HepG2 (cell line): ENCODE measurements around the gene TPSB2. TPM values are rescaled to one million over a fixed set of nuclear protein-coding genes. Genes with fewer than 3 reads are reported as not detected.

Source experiments
- ADNP ChIP-seq: sonication (generic); formaldehyde crosslinking; IDR thresholded peaks from 2 replicates; pipeline ENCODE4 v1.4.0; 2020; ENCODE audit warnings: missing genetic modification reagents
- CBX2 ChIP-seq, 2 experiments: fragments of 200-600 bp in 1 of 2; sonication (generic); formaldehyde crosslinking in 1 of 2; IDR thresholded peaks; 2 replicates each; pipeline versions ENCODE4 v1.7.0 to v1.8.1; 2018 to 2022; ENCODE audit warnings: low read depth in 2 of 2, low read length in 1 of 2, mild to moderate bottlenecking in 1 of 2, missing genetic modification reagents in 1 of 2
- DMAP1 ChIP-seq: IDR thresholded peaks from 2 replicates; pipeline ENCODE4 v1.6.1; 2016
- KLF16 ChIP-seq, 2 experiments: sonication (generic) in 1 of 2; formaldehyde crosslinking in 1 of 2; IDR thresholded peaks; 2 replicates each; pipeline versions ENCODE4 v1.6.1 to v1.8.0; 2016 to 2023; ENCODE audit warnings: missing genetic modification reagents in 2 of 2, missing compliant biosample characterization in 1 of 2
- MED1 ChIP-seq: sonication (generic); formaldehyde crosslinking; IDR thresholded peaks from 2 replicates; pipeline ENCODE4 v1.4.0; 2020; ENCODE audit warnings: missing genetic modification reagents
- NR1H2 ChIP-seq: sonication (generic); formaldehyde crosslinking; IDR thresholded peaks from 2 replicates; pipeline ENCODE4 v1.8.1; 2022; ENCODE audit warnings: low read depth, missing genetic modification reagents, borderline replicate concordance
- PAX8 ChIP-seq: sonication (generic); formaldehyde crosslinking; IDR thresholded peaks from 2 replicates; pipeline ENCODE4 v1.8.0; 2022; ENCODE audit warnings: mild to moderate bottlenecking, missing genetic modification reagents, borderline replicate concordance
- SIX4 ChIP-seq: sonication (generic); formaldehyde crosslinking; IDR thresholded peaks from 2 replicates; pipeline ENCODE4 v1.4.0; 2020; ENCODE audit warnings: missing genetic modification reagents
- ZNF234 ChIP-seq: sonication (generic); formaldehyde crosslinking; conservative IDR thresholded peaks from 2 replicates; pipeline ENCODE4 v1.5.1; 2020; ENCODE audit warnings: mild to moderate bottlenecking, missing genetic modification reagents
- ZNF274 ChIP-seq: sonication (generic); formaldehyde crosslinking; IDR thresholded peaks from 2 replicates; pipeline ENCODE4 v1.5.1; 2020; ENCODE audit warnings: mild to moderate bottlenecking, missing genetic modification reagents
- ZNF296 ChIP-seq: sonication (generic); formaldehyde crosslinking; conservative IDR thresholded peaks from 2 replicates; pipeline ENCODE4 v1.5.0; 2020; ENCODE audit warnings: mild to moderate bottlenecking, missing genetic modification reagents
- ZNF446 ChIP-seq: sonication (generic); formaldehyde crosslinking; IDR thresholded peaks from 2 replicates; pipeline ENCODE4 v1.5.0; 2020; ENCODE audit warnings: mild to moderate bottlenecking, missing genetic modification reagents
- ZNF451 ChIP-seq: sonication (generic); formaldehyde crosslinking; IDR thresholded peaks from 2 replicates; pipeline ENCODE4 v1.5.0; 2020; ENCODE audit warnings: mild to moderate bottlenecking, missing genetic modification reagents
- ZNF607 ChIP-seq: sonication (generic); formaldehyde crosslinking; IDR thresholded peaks from 2 replicates; pipeline ENCODE4 v1.5.1; 2020; ENCODE audit warnings: missing genetic modification reagents, mild to moderate bottlenecking, borderline replicate concordance
- polyA plus RNA-seq, 8 experiments: library from polyadenylated mRNA; depleted of rRNA in 3 of 8; stranded (reverse) in 7 of 8; unstranded in 1 of 8; fragments of >200 nt; fragmentation: Illumina TruSeq in 4 of 8; extraction: Trizol in 4 of 8; gene quantifications; 2 replicates each; pipeline versions ENCODE4 v1.2.1 to v1.2.3, GENCODE V29; 2011 to 2016; ENCODE audit warnings: low read depth in 4 of 8, missing spikeins in 1 of 8, mixed read lengths in 1 of 8; ENCODE audit not compliant: insufficient read depth in 1 of 8
- total RNA-seq, 5 experiments: library from RNA; depleted of rRNA; stranded (reverse); fragments of >200 nt; fragmentation: Illumina TruSeq; extraction: Trizol; gene quantifications; 2 replicates each; pipeline ENCODE4 v1.2.3, GENCODE V29; 2016; ENCODE audit warnings: low read depth in 1 of 5
- TF ChIP-seq, protein P1 (sequence below): sonication (generic); formaldehyde crosslinking; IDR thresholded peaks from 2 replicates; pipeline ENCODE4 v1.8.1; 2023; ENCODE audit warnings: mild to moderate bottlenecking, missing genetic modification reagents
- TF ChIP-seq, protein P2 (sequence below): sonication (generic); formaldehyde crosslinking; IDR thresholded peaks from 2 replicates; pipeline ENCODE4 v1.4.0; 2020; ENCODE audit warnings: missing genetic modification reagents, borderline replicate concordance
- TF ChIP-seq, protein P3 (sequence below): IDR thresholded peaks from 2 replicates; pipeline ENCODE4 v1.6.1; 2016; ENCODE audit warnings: missing compliant biosample characterization, missing genetic modification reagents, borderline replicate concordance
- TF ChIP-seq, protein P4 (sequence below): sonication (generic); formaldehyde crosslinking; IDR thresholded peaks from 2 replicates; pipeline ENCODE4 v1.5.0; 2020; ENCODE audit warnings: missing genetic modification reagents
- TF ChIP-seq, protein P5 (sequence below), 2 experiments: sonication (generic) in 1 of 2; formaldehyde crosslinking in 1 of 2; IDR thresholded peaks; 2 replicates each; pipeline versions ENCODE4 v1.5.1 to v1.6.1; 2011 to 2020; ENCODE audit warnings: borderline replicate concordance in 1 of 2, low read depth in 1 of 2, low read length in 1 of 2, mild to moderate bottlenecking in 1 of 2, missing genetic modification reagents in 1 of 2, moderate library complexity in 1 of 2

TPSB2 gene
- total and polyA plus RNA-seq, 2 of the 13 experiments (the other 11 are each of a cell fraction or from before 2014, with no cell fraction given) = not detected

DNA sequence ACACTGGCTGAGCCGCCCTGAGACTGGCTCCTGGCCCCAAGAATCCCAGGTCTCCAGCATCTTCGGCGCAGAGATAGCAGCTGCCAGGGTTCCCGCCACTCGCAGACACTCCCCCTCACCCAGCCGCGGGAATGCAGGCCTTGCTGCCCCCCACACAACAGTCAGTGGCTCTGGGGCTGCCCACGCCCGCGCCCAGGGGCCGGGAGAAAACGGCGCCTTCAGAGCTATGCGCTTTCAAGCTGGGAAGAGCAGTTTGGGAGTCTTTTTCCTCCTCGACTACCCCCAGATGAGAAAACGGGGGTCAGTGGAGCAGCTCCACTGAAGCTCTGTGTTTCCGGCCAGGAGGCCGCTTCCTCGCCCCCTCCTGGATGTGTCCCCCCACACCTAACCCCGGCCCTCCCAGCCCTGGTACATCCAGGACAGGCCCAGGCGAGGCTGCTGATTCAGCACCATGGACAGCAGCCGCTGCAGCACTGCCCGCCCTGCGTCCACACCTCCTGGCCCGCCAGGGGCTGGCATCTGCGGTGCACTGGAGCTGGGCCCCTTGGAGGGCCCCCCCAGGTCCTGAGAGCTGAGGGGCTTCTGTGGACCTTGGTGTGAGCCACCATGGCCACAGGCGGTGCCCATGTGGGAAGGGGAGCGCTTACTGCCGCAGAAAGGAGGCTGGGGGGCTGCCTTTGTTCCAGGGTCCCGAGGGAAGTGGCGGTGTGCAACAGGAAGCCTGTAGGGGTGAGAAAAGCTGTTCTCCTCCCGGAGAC lies 41.4 kb downstream of the TPSB2 start (continued):
- TF ChIP-seq KLF16 (CRISPR knock-in tag; IDR thresholded peaks at IDR 0.05) = peak in 1 of 2 experiments; percentile 74; a peak in 2 of 4 replicates
- TF ChIP-seq CBX2 (IDR thresholded peaks at IDR 0.05; ENCODE audit: low read depth, low read length) = no peak
- TF ChIP-seq CBX2 (CRISPR knock-in tag; IDR thresholded peaks at IDR 0.05; ENCODE audit: low read depth) = no peak
- TF ChIP-seq DMAP1 (CRISPR knock-in tag) = no peak
- no peak for TF ChIP-seq ZNF451 (CRISPR knock-in tag)
- TF ChIP-seq, protein P1, sequence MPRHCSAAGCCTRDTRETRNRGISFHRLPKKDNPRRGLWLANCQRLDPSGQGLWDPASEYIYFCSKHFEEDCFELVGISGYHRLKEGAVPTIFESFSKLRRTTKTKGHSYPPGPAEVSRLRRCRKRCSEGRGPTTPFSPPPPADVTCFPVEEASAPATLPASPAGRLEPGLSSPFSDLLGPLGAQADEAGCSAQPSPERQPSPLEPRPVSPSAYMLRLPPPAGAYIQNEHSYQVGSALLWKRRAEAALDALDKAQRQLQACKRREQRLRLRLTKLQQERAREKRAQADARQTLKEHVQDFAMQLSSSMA (CRISPR knock-in tag) = peak; percentile 40; the same call in 1 of the 2 replicates
- peak; percentile 89 for TF ChIP-seq ZNF607 (CRISPR knock-in tag)
- peak; percentile 54 for TF ChIP-seq MED1
- TF ChIP-seq, protein P2, sequence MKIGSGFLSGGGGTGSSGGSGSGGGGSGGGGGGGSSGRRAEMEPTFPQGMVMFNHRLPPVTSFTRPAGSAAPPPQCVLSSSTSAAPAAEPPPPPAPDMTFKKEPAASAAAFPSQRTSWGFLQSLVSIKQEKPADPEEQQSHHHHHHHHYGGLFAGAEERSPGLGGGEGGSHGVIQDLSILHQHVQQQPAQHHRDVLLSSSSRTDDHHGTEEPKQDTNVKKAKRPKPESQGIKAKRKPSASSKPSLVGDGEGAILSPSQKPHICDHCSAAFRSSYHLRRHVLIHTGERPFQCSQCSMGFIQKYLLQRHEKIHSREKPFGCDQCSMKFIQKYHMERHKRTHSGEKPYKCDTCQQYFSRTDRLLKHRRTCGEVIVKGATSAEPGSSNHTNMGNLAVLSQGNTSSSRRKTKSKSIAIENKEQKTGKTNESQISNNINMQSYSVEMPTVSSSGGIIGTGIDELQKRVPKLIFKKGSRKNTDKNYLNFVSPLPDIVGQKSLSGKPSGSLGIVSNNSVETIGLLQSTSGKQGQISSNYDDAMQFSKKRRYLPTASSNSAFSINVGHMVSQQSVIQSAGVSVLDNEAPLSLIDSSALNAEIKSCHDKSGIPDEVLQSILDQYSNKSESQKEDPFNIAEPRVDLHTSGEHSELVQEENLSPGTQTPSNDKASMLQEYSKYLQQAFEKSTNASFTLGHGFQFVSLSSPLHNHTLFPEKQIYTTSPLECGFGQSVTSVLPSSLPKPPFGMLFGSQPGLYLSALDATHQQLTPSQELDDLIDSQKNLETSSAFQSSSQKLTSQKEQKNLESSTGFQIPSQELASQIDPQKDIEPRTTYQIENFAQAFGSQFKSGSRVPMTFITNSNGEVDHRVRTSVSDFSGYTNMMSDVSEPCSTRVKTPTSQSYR (CRISPR knock-in tag) = no peak; the same call in 1 of the 2 replicates
- 0 out of 2 replicates have a peak, but pooled peaks have one; percentile 33 for TF ChIP-seq ZNF234 (CRISPR knock-in tag)
- peak; percentile 73 for TF ChIP-seq SIX4
- TF ChIP-seq PAX8 (CRISPR knock-in tag) = peak; percentile 89; the same call in 1 of the 2 replicates
- TF ChIP-seq, protein P3, sequence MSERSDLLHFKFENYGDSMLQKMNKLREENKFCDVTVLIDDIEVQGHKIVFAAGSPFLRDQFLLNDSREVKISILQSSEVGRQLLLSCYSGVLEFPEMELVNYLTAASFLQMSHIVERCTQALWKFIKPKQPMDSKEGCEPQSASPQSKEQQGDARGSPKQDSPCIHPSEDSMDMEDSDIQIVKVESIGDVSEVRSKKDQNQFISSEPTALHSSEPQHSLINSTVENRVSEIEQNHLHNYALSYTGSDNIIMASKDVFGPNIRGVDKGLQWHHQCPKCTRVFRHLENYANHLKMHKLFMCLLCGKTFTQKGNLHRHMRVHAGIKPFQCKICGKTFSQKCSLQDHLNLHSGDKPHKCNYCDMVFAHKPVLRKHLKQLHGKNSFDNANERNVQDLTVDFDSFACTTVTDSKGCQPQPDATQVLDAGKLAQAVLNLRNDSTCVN (CRISPR knock-in tag) = 0 out of 2 replicates have a peak, but pooled peaks have one; percentile 68
- TF ChIP-seq ZNF296 (CRISPR knock-in tag) = peak; percentile 81; the same call in 1 of the 2 replicates
- TF ChIP-seq ADNP = no peak
- TF ChIP-seq, protein P4, sequence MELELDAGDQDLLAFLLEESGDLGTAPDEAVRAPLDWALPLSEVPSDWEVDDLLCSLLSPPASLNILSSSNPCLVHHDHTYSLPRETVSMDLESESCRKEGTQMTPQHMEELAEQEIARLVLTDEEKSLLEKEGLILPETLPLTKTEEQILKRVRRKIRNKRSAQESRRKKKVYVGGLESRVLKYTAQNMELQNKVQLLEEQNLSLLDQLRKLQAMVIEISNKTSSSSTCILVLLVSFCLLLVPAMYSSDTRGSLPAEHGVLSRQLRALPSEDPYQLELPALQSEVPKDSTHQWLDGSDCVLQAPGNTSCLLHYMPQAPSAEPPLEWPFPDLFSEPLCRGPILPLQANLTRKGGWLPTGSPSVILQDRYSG (CRISPR knock-in tag) = no peak
- no peak; the same call in 1 of the 2 replicates for TF ChIP-seq ZNF274
- 0 out of 2 replicates have a peak, but pooled peaks have one; percentile 29 for TF ChIP-seq NR1H2 (CRISPR knock-in tag)
- TF ChIP-seq ZNF446 (CRISPR knock-in tag) = no peak; the same call in 1 of the 2 replicates
- TF ChIP-seq, protein P5, sequence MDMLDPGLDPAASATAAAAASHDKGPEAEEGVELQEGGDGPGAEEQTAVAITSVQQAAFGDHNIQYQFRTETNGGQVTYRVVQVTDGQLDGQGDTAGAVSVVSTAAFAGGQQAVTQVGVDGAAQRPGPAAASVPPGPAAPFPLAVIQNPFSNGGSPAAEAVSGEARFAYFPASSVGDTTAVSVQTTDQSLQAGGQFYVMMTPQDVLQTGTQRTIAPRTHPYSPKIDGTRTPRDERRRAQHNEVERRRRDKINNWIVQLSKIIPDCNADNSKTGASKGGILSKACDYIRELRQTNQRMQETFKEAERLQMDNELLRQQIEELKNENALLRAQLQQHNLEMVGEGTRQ (IDR thresholded peaks at IDR 0.05; ENCODE audit: low read depth, low read length) = no peak
- TF ChIP-seq, protein P5 (CRISPR knock-in tag; IDR thresholded peaks at IDR 0.05; ENCODE audit: borderline replicate concordance) = no peak
